ENCODE results near the gene GLI3. TPM values are rescaled to one million over a fixed set of nuclear protein-coding genes. Genes with fewer than 3 reads are reported as not detected.

GLI3 gene
- total and polyA plus RNA-seq, 4 donors: 0.50 to 34.9 (median 11.3) TPM

DNA sequence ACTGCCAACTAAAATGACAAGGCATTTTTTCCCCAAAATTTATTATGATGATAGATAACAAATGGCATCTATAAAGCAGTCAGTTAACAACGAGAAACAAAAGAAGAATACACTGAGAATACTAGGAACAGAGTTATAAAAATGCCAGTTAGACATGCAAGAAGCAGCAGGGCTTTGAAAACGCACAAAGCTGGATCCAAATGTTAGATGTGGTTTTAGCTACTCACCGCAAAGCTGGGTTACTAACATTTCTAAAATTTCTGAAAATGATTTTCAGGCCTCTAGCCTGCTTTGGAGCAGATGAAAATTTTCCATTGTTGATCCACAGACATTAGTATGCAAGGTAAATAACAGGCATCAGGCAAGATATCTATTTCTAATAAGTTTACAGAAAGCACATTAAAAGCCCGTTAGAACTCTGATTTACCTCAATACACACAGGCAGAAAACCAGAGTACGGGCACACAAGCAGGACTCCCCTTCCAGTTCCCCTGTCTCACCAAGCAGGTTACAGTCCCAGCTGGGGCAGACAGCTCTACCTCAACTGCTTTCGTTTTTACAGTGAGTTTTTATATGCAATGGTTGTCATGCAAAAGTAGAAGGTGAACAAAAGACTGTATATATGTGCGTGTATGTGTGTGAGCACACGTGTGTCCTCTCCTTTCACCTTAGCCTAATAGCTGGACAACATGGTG, 37.9 kb downstream of the GLI3 start:
- no peaks in the 10 kb centered on the region for H3K36me3 ChIP-seq (ENCODE audit: control insufficient read depth in 1 of 2, insufficient read depth in 2 of 2, low read length in 1 of 2)
- WGBS, 2 donors: 72 to 79% methylated on average over 8 of the region's 8 CpGs
- H3K4me1 ChIP-seq (ENCODE audit: control insufficient read depth in 1 of 2, insufficient read depth in 2 of 2, low read length in 2 of 2): no peaks in the 10 kb centered on the region
- intact Hi-C loops (cut with DNase I): no loop called here
- H3K27me3 ChIP-seq (ENCODE audit: control insufficient read depth in 1 of 2, insufficient read depth in 2 of 2, low read length in 1 of 2): no peaks in the 10 kb centered on the region
- no peaks in the 10 kb centered on the region for H3K9me3 ChIP-seq (ENCODE audit: control insufficient read depth, low read length)
- no peak overlapping the region for H3K4me3 ChIP-seq (ENCODE audit: low read length in 2 of 2)
- no peak overlapping the region for H3K27ac ChIP-seq (ENCODE audit: low read depth in 1 of 2, low read length in 2 of 2)
- ATAC-seq (ENCODE audit: low FRiP score): no peak
- DNase-seq: no peak

DNA sequence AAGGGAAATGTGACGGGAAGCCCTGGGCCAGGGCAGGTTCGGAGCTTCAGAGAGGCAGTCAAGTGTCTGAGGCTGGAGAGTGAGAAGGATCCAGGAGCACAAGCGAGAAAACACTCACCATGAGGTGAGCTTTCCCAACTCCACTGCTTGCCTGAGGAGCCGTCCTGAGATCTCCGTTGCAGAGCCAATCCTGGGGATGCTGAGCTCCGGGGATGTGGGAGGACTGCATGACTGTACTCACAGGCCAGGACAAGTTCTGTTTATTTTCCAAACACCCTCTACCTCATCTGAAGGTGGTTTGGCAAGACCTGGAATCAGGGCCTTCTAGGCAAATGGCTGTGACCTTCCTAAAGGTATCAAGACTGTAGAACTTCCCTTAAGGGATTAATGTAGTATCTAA, 38.7 kb downstream of the GLI3 start:
- intact Hi-C loops (cut with DNase I): no loop called here
- Histone ChIP-seq H3K9me3 (ENCODE audit: control insufficient read depth, low read length) (no peaks in the 10 kb centered on the region), H3K4me3 (ENCODE audit: low read length in 2 of 2) (no peak overlapping the region), H3K36me3 (ENCODE audit: control insufficient read depth in 1 of 2, insufficient read depth in 2 of 2, low read length in 1 of 2) (no peaks in the 10 kb centered on the region), H3K4me1 (ENCODE audit: control insufficient read depth in 1 of 2, insufficient read depth in 2 of 2, low read length in 2 of 2) (no peaks in the 10 kb centered on the region), H3K27me3 (ENCODE audit: control insufficient read depth in 1 of 2, insufficient read depth in 2 of 2, low read length in 1 of 2) (no peaks in the 10 kb centered on the region), H3K27ac (ENCODE audit: low read depth in 1 of 2, low read length in 2 of 2) (no peak overlapping the region)
- ATAC-seq (ENCODE audit: low FRiP score) (no peak), DNase-seq (no peak)
- 95 to 96% methylated on average over 6 of the region's 6 CpGs for WGBS, 2 donors

DNA sequence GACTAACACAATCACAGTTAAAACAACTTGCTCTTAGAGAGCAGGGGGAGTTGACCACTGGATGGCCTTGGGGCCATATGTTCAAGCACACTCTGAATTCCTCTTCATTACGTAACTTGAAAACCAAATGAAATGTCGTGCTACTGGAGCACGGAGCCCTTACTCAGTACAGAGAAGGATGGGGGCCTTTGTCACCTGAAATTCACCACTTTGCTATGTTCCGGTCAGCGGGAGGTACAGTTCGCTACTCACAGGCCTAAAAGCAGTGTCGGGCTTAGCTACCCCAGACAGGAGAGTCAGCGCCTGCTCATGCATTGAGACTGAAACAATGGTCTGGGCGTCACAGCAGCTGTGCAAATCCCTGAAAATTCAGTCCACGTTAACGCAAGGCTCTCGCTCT, 39.6 kb downstream of the GLI3 start:
- H3K27ac ChIP-seq (ENCODE audit: low read depth in 1 of 2, low read length in 2 of 2): no peak overlapping the region
- 97% methylated on average over 12 of the region's 12 CpGs for WGBS, 2 donors
- H3K36me3 ChIP-seq (ENCODE audit: control insufficient read depth in 1 of 2, insufficient read depth in 2 of 2, low read length in 1 of 2): no peaks in the 10 kb centered on the region
- intact Hi-C loops (cut with DNase I): no loop called here
- ATAC-seq (ENCODE audit: low FRiP score) (no peak), DNase-seq (no peak)
- peaks cover 0 to 1% of the 10 kb centered on the region in 2 donors for H3K4me1 ChIP-seq (ENCODE audit: control insufficient read depth in 1 of 2, insufficient read depth in 2 of 2, low read length in 2 of 2)
- no peaks in the 10 kb centered on the region for H3K27me3 ChIP-seq (ENCODE audit: control insufficient read depth in 1 of 2, insufficient read depth in 2 of 2, low read length in 1 of 2)
- no peak overlapping the region for H3K4me3 ChIP-seq (ENCODE audit: low read length in 2 of 2)
- no peaks in the 10 kb centered on the region for H3K9me3 ChIP-seq (ENCODE audit: control insufficient read depth, low read length)

DNA sequence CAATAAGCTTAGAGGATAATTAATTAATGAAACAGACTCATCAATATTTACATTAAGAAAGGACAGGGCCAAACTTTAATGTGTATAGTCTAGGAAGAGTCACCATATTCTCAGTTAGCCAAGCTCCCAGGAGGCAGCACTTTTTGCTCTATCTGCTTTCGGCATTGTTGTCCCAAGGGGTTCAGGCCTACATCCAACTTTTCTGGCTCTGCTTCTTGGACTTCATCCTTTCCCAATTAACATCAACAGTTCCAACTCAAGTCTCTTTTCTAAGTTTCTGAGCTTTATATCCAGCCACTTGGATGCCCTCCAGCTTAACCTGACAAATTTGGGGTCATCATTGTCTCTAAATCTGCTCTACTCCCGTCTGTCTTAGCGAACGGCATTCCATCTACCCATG, 42.8 kb downstream of the GLI3 start:
- ATAC-seq (ENCODE audit: low FRiP score): no peak
- H3K4me3 ChIP-seq (ENCODE audit: low read length in 2 of 2): no peak overlapping the region
- intact Hi-C loops (cut with DNase I): no loop called here
- H3K27ac ChIP-seq (ENCODE audit: low read depth in 1 of 2, low read length in 2 of 2): no peak overlapping the region
- no peaks in the 10 kb centered on the region for H3K9me3 ChIP-seq (ENCODE audit: control insufficient read depth, low read length)
- H3K36me3 ChIP-seq (ENCODE audit: control insufficient read depth in 1 of 2, insufficient read depth in 2 of 2, low read length in 1 of 2): no peaks in the 10 kb centered on the region
- WGBS, 2 donors: 63 to 65% methylated on average over 4 of the region's 4 CpGs
- H3K4me1 ChIP-seq (ENCODE audit: control insufficient read depth in 1 of 2, insufficient read depth in 2 of 2, low read length in 2 of 2): peaks cover 0 to 1% of the 10 kb centered on the region in 2 donors
- DNase-seq: no peak
- no peaks in the 10 kb centered on the region for H3K27me3 ChIP-seq (ENCODE audit: control insufficient read depth in 1 of 2, insufficient read depth in 2 of 2, low read length in 1 of 2)

DNA sequence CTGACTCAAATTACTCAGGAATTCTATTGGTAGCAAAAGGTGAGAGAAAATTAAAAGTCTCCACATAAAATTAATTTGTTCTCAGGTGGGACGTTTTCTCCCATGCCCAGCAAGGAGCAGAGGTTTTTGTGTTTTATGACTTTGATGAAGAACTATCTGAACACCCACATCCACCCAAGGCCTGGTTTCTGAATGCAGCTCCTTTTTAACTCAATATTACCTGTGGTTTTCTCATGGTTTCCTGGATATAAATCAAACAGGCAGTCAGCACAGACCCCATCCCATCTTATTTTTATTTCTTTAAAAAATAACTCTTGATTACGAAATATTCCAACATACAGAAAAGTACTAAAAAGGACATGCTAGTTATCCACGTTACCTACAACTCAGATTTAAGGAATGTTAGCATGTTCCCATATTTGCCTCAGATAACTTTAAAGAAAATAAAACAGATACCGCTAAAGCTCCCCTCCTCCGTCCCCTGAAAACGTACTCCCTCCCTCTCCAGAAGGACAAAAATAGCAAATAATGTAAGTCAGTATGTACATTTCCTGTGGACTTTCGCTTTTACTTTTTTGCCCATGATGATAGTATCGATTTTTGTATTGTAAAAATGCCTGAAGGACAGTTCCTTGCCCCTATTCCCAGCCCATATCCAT, 43.4 kb downstream of the GLI3 start:
- ATAC-seq (ENCODE audit: low FRiP score) (no peak), DNase-seq (no peak)
- Histone ChIP-seq H3K36me3 (ENCODE audit: control insufficient read depth in 1 of 2, insufficient read depth in 2 of 2, low read length in 1 of 2) (no peaks in the 10 kb centered on the region), H3K4me3 (ENCODE audit: low read length in 2 of 2) (no peak overlapping the region), H3K4me1 (ENCODE audit: control insufficient read depth in 1 of 2, insufficient read depth in 2 of 2, low read length in 2 of 2) (peaks cover 0 to 1% of the 10 kb centered on the region in 2 donors), H3K9me3 (ENCODE audit: control insufficient read depth, low read length) (no peaks in the 10 kb centered on the region), H3K27ac (ENCODE audit: low read depth in 1 of 2, low read length in 2 of 2) (no peak overlapping the region), H3K27me3 (ENCODE audit: control insufficient read depth in 1 of 2, insufficient read depth in 2 of 2, low read length in 1 of 2) (no peaks in the 10 kb centered on the region)
- intact Hi-C loops (cut with DNase I): no loop called here
- WGBS, 2 donors: 57% methylated on average over 8 of the region's 8 CpGs

DNA sequence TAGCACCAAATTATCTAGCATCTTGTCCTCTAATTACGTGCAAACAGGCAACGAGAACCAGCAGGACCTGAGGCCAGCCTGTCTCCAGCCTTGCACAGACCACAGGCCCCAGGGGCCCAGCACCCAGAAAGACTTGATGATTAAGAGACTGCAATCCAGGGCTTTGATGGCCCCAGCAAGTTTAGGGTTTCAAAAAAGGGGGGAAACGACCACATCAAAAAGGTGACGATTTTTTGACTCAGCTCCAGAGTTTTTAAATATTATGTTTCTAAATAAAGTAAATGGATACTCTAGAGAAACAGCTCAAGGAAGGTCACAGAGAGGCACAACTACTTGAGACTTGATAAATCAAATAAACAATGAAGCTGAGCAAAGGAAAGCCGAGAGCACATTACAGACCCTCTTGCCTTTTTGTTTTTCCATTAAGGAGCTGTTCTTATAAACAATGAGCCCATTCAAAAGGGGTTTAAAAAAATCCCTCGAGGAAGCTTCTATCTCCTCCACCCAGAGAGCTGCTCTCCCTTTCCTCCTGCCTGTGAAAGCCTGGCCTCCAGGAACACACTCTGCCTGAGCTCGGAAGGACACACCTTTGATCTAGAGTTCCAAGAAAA, 44.1 kb downstream of the GLI3 start:
- DNase-seq (no peak), ATAC-seq (ENCODE audit: low FRiP score) (no peak)
- Histone ChIP-seq H3K4me1 (ENCODE audit: control insufficient read depth in 1 of 2, insufficient read depth in 2 of 2, low read length in 2 of 2) (peaks cover 0 to 1% of the 10 kb centered on the region in 2 donors), H3K27me3 (ENCODE audit: control insufficient read depth in 1 of 2, insufficient read depth in 2 of 2, low read length in 1 of 2) (no peaks in the 10 kb centered on the region), H3K27ac (ENCODE audit: low read depth in 1 of 2, low read length in 2 of 2) (no peak overlapping the region), H3K36me3 (ENCODE audit: control insufficient read depth in 1 of 2, insufficient read depth in 2 of 2, low read length in 1 of 2) (no peaks in the 10 kb centered on the region), H3K4me3 (ENCODE audit: low read length in 2 of 2) (no peak overlapping the region), H3K9me3 (ENCODE audit: control insufficient read depth, low read length) (no peaks in the 10 kb centered on the region)
- intact Hi-C loops (cut with DNase I): no loop called here
- WGBS, 2 donors: 62% methylated on average over 7 of the region's 7 CpGs

DNA sequence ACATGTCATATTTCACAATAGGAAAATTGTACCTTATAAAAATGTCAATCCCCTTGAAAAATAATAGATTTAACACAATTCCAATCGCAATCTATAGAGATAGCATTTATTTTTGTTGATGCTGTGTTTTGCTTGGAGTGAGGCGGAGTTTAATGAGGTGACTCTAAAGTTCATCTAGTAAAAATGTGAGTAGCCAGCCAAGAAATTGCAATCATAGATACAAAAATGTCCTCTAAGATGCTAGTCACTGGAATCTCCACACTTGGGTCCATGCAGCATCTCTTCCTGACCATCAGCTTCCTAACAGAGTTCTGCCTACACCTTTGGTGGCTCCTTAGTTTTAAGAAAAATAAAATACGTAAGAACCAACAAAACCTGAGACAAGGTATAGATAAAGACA, 44.9 kb downstream of the GLI3 start:
- no peak for ATAC-seq (ENCODE audit: low FRiP score)
- no peaks in the 10 kb centered on the region for H3K27me3 ChIP-seq (ENCODE audit: control insufficient read depth in 1 of 2, insufficient read depth in 2 of 2, low read length in 1 of 2)
- intact Hi-C loops (cut with DNase I): no loop called here
- H3K36me3 ChIP-seq (ENCODE audit: control insufficient read depth in 1 of 2, insufficient read depth in 2 of 2, low read length in 1 of 2): no peaks in the 10 kb centered on the region
- H3K4me1 ChIP-seq (ENCODE audit: control insufficient read depth in 1 of 2, insufficient read depth in 2 of 2, low read length in 2 of 2): peaks cover 0 to 1% of the 10 kb centered on the region in 2 donors
- no peak overlapping the region for H3K4me3 ChIP-seq (ENCODE audit: low read length in 2 of 2)
- no peak for DNase-seq
- WGBS, 2 donors: 86 to 97% methylated on average over 3 of the region's 3 CpGs
- H3K27ac ChIP-seq (ENCODE audit: low read depth in 1 of 2, low read length in 2 of 2): no peak overlapping the region
- no peaks in the 10 kb centered on the region for H3K9me3 ChIP-seq (ENCODE audit: control insufficient read depth, low read length)

DNA sequence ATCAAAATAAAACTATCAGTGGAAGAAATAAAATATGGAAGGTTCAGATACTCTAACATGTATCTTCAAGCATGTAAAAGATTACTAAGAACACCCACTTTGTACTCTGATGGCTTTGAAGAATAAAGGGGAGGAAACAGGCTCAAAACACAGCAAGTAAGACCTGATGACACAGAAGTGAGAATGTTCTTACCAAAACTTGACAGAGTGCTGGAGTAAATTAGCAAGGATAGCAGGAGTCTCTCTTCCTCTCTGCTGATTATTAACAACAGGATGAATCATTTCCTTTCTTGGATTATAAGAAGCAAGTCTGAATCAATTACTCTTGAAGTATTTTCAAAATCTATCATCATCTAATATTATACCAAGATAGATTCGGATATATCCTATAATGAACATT, 47.5 kb downstream of the GLI3 start:
- H3K27ac ChIP-seq (ENCODE audit: low read depth in 1 of 2, low read length in 2 of 2): no peak overlapping the region
- H3K36me3 ChIP-seq (ENCODE audit: control insufficient read depth in 1 of 2, insufficient read depth in 2 of 2, low read length in 1 of 2): no peaks in the 10 kb centered on the region
- 52 to 97% methylated on average over 1 of the region's 1 CpG for WGBS, 2 donors
- H3K27me3 ChIP-seq (ENCODE audit: control insufficient read depth in 1 of 2, insufficient read depth in 2 of 2, low read length in 1 of 2): no peaks in the 10 kb centered on the region
- DNase-seq (no peak), ATAC-seq (ENCODE audit: low FRiP score) (no peak)
- intact Hi-C loops (cut with DNase I): no loop called here
- peaks cover 0 to 1% of the 10 kb centered on the region in 2 donors for H3K4me1 ChIP-seq (ENCODE audit: control insufficient read depth in 1 of 2, insufficient read depth in 2 of 2, low read length in 2 of 2)
- H3K4me3 ChIP-seq (ENCODE audit: low read length in 2 of 2): no peak overlapping the region
- no peaks in the 10 kb centered on the region for H3K9me3 ChIP-seq (ENCODE audit: control insufficient read depth, low read length)

DNA sequence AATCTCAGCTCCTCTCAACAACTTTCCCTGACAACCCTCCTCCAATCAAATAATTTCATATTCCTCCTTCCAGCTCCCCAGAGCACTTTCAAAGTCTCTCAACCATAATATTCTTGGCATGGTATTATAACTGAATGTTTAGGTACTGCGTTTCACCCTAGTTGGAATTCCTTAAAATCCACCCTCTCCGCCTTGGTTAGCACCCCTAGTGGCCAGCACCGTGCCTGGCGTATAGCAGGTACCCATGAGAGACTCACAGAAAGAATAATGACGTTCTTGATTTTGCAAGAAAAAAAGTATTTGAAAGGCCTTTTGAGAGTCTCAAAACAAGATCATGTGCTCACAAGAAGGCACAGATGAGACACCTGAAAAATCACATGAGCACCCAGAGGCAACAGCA, 50.9 kb downstream of the GLI3 start:
- Histone ChIP-seq H3K9me3 (ENCODE audit: control insufficient read depth, low read length) (no peaks in the 10 kb centered on the region), H3K36me3 (ENCODE audit: control insufficient read depth in 1 of 2, insufficient read depth in 2 of 2, low read length in 1 of 2) (no peaks in the 10 kb centered on the region), H3K4me1 (ENCODE audit: control insufficient read depth in 1 of 2, insufficient read depth in 2 of 2, low read length in 2 of 2) (no peaks in the 10 kb centered on the region), H3K27me3 (ENCODE audit: control insufficient read depth in 1 of 2, insufficient read depth in 2 of 2, low read length in 1 of 2) (no peaks in the 10 kb centered on the region), H3K27ac (ENCODE audit: low read depth in 1 of 2, low read length in 2 of 2) (no peak overlapping the region), H3K4me3 (ENCODE audit: low read length in 2 of 2) (no peak overlapping the region)
- ATAC-seq (ENCODE audit: low FRiP score) (no peak), DNase-seq (no peak)
- intact Hi-C loops (cut with DNase I): no loop called here
- 52 to 55% methylated on average over 5 of the region's 5 CpGs for WGBS, 2 donors

Data from aorta (tissue), 5 donors.